Measurements from ENCODE around the gene ANKRD11.
"Not testable (repeated sequence)": the region's sequence is repeated elsewhere in the genome, so short reads cannot be mapped to it uniquely, and the experiment has no call there.

Gene ANKRD11

GRCh38 chr16:89383095-89384003, 107.0 kb downstream of the ANKRD11 start:
- DNase-seq (ENCODE audit: low read depth, low spot score) = peak; percentile 89

GRCh38 chr16:89382555-89382954, 107.8 kb downstream of the ANKRD11 start:
- DNase-seq (ENCODE audit: low read depth, low spot score) = not testable (repeated sequence)

DNA sequence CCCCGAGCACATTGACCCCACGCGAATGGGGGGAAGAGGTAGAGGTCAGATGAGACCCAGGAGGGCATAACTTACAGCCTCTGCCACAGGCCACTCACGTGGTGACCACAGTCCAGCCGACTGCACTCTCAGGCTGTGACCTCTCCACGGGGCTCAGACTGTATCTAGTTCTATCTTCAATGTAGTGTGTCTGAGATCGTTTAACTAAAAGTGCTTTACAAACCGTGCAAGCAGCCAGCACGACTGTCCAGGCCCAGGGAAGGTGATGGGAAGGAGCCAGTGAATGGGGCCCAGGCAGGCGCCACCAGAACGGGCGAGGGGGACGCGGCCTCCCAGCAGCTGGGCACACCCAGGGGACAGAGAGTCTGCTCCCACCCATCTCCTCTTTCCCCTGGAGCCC, 108.6 kb downstream of the ANKRD11 start:
- no peak for DNase-seq (ENCODE audit: low read depth, low spot score)

DNA sequence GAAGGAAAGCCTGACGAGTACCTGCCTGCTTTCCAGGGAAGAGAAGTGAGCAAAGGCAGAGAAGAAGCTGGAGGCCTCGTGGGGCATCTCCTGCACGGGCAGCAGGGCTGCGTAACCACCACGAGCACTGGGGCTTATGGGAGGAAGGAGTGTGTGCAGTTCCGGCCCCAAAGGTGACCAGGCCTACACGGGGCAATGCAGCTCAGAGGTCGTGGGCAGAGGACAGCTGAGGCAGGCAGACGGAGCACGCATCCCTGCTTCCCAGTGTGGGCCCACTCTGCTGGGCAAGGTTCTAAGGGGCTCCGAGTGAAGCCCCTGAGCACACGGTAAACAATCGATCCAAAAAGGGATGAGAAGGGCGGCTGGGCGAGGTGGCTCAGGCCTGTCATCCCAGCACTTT, 109.7 kb downstream of the ANKRD11 start:
- DNase-seq (ENCODE audit: low read depth, low spot score) = no peak

DNA sequence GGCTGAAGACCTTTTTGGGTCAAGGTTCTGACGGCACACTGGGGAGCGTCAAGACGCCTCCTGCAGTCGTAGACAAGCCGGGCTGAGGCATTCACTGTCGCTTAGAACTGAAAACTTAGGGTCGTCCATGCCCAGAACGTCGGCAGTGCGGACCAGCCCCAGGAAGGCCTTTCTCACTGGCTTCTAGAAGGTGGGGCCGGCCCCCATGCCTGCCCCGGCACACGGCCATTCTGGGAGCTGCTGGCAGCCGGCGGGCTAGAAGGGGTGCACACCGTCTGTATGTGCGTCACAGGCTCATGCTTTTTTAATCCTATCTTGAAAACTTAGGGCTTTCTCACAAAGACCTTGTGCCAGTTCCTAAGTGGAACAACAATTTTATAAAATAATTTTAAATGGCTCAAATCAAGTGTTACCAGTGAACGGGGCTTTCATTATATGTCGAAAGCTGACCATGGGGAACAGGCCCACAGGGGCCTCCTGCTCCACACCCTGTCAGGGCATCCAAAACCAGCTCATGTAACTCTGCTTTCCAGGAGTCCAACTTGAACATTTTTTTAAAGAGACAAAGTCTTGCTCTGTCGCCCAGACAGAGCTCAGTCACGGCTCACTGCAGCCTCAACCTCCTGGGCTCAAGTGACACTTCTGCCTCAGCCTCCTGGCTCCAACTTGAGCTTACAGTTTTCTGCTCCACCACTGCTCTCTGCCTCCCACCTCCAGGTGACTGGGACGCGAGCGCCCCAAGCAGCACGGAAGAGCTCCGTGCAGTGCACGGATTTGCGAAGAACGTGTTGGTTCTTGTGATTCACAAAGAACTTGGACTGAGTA, 111.2 kb downstream of the ANKRD11 start:
- no peak for DNase-seq (ENCODE audit: low read depth, low spot score)

GRCh38 chr16:89377453-89377848, 112.9 kb downstream of the ANKRD11 start:
- DNase-seq (ENCODE audit: low read depth, low spot score) = no peak

DNA sequence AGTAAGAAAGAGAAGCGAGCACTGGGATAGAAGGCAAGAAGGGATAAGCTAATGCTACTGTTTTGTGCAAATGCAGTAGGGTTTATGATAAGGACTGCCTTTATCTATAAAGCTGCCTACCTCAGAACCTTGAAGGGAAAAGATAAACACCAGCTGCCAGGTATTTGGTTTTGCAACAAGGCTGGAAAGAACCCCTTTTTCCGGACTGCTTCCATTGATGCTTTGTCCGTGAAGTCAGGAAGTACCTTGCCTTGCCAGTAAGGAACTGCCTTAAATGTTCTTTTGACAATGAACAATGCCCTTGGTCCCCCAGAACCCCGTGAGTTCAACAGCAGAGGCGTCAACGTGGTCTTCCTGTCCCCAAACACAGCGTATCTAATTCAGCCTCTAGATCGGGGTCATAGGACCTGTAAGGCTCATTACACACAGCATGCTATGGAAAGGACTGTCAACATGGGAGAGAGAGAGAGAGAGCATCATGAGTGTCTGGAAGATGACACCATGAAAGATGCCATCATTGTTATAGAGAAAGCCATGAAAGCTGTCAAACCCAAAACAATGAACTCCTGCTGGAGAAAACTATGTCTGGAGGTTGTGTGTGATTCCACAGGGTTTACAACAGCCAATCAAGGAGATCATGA, 113.4 kb downstream of the ANKRD11 start:
- DNase-seq (ENCODE audit: low read depth, low spot score) = no peak

- no peak for DNase-seq (ENCODE audit: low read depth, low spot score)
These were observed 114.7 kb downstream of the ANKRD11 start for GRCh38 chr16:89375686-89376085.

DNA sequence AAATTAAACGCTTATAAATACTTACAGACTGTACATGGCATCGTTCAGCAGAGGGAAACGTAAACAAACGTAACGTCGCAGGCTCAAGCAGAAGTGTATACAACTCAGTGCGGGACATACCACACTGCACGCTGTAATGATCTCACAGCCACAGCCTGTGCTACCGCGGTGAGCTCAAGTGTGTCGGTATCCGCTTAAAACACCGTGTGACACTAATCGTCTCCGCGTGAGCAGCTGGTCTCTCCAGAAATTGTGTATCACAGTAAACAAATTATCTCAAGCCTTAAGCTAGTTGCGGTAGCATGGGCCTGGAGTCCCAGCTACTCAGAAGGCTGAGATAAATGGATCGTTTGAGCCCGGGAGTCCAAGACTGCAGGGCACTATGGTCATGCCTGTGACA, 115.3 kb downstream of the ANKRD11 start:
- DNase-seq (ENCODE audit: low read depth, low spot score) = peak; percentile 42

DNA sequence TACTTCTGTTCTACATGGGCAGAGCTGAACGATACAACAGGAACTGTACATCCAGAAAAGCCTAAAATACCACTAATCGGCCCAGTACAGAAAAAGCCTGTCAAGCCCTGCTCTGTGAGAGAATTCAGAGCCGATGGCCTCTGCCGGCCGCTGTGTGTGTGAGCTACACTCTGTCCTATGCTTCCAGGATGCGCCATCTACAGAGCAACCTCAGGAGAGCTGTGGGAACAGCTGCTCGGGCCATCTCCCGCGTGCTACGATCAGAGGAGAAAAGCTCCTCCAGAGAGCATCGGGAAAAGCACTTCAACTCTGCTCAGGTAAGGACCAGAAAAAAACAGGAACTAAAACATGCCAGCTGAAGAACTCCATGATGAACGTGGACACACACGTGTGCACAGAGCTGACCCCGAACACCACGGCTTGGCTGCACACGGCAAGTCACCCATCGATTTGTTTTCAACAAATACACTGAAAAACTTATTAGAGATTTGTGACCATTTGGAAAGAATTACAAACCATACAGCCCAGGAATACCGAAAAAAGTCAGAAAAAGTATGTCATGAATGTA, 115.9 kb downstream of the ANKRD11 start:
- peak; percentile 70 for DNase-seq (ENCODE audit: low read depth, low spot score)

DNA sequence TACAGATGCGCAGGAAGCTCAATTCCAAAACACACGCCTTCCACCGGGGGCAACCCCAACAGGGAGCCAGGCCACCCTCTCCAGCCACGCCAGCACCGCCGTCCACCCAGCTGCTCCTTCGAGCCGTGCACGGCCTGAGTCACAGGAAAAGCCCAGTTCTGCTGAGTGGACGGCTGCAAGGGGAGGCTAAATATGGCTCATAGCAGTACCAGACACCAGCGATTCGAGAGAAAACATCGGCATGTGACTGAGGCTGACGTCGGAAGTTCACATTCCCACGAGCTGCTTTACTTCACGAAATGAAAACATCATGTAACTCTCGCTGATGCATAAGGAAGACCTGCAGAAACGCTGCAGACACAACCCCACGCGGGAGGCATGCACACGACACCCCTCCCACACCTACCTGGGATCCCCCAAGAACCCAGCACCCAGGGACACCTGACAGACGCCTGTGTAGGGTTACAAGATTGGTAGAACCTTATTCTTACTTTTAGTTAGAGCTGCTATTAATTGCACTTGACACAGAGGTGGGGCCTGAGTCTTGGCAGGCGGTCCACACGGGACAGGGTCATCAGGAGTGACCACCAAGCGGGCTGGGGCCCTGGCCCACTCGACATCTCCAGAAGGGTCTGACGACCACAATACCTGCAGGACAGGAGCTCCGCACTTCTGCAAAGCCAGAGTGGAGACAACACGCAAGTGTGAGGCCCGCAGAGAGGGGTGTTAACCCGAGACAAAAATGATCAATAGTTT, 116.8 kb downstream of the ANKRD11 start:
- DNase-seq (ENCODE audit: low read depth, low spot score) = no peak

DNA sequence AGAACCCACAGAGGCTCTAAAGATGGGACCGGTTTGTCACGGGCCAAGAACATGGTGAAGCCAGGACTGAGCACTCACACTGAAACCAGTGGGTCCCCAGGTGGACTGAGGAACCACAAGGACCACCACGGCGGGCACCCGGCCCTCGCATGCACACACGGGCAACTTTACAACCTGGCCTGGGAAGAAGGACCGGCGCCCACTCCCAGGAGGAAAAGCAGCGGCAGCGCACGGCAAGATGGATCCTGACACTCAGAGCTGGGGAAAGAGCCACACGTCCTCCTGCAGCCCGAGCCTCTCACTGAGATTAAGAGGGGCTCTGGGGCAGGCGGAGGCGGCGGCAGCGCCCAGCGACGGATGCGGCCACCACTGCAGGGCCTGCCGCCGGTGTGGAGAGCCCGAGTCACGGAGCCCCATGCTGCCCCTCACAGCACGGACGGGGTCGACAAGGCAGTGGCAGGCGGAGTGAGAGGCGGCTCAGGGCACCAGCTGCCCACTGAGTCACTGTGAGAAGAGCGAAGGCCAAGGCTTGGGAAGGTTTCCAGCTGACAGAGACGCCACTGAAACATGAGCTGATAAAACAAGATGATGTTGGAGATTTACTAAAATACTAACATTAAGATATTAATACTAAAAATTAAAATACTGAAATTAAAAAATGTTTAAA, 118.3 kb downstream of the ANKRD11 start:
- no peak for DNase-seq (ENCODE audit: low read depth, low spot score)

GRCh38 chr16:89371386-89371785, 119.0 kb downstream of the ANKRD11 start:
- DNase-seq (ENCODE audit: low read depth, low spot score) = no peak

- no peak for DNase-seq (ENCODE audit: low read depth, low spot score)
These were observed 119.8 kb downstream of the ANKRD11 start for GRCh38 chr16:89370601-89371000.

- DNase-seq (ENCODE audit: low read depth, low spot score) = peak; percentile 81
These were observed 120.3 kb downstream of the ANKRD11 start for GRCh38 chr16:89370081-89370511.

DNA sequence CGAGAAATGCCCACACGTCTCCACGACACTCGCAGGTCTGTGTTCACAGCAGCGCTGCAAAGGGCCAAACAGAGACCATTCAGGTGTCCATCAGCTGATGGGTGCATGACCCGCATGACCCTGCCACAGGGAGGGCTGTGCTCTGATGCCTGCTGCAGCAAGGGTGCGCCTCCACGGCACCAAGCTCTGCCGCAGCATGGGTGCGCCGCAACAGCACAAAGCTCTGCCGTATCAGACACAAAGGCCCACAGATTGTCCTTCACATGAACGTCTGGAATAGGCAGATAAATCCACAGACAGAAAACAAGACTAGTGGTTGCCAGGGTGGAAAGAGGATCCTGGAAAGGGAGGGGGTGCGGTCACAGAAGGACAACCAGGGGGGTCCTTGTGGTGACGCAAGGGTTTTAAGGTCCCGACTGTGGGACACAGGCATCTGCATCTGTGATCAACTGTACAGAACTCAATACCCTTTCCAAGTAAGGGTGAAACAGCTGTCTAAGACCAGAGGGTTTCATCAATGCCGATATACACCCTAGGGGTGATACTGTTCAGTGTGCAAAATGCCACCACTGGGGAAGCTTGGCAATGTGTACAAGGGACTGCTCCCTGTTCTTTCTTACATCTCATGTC, 121.0 kb downstream of the ANKRD11 start:
- DNase-seq (ENCODE audit: low read depth, low spot score) = no peak

DNA sequence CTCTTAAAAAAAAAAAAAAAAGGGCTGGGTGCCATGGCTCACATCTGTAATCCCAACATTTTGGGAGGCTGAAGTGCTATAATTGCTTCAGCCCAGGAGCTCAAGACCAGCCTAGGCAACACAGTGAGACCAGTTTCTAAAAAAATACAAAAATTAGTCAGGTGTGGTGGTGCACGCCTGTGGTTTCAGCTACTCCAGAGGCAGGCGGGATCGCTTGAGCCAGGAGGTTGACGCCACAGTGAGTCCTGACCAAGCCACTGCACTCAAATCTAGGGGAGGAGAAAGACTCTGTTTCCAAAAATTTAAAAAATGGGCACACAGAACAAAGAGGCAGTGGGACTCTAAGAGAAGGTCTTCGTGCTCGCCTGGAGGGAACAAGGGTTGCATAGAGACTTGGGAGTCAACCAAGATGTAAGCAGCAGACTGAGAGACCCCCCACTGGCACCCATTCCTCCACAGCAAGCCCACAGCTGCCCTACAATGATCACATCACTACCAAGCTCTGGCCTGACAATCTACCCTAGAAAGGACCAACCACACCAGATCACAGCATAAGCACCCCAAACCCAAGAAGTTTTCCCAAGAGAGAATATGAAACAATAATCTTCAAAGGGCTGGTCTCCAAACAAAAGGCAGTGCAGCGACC, 121.6 kb downstream of the ANKRD11 start:
- no peak for DNase-seq (ENCODE audit: low read depth, low spot score)

DNA sequence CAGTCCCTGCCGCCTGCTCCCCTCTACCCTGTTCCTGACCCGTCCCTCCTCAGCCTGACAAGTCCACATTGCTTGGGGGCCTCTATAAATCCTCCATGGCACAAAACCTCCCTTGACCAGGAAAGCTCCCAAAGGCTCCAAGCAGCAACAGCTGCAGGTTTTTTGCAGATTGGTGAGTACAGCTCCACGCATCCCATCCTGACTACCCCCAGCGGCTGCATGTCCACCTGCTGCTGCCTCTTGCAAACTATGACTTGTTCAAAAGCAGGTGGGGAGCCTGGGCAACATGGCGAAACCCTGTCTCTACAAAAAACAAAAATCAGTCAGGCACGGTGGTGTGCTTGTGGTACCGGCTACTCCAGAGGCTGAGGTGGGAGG, 122.8 kb downstream of the ANKRD11 start:
- DNase-seq (ENCODE audit: low read depth, low spot score) = no peak

Data from ELF-1 (cell line).